PC-3 (cell line): ENCODE measurements around the gene SAP30L. TPM values are rescaled to one million over a fixed set of nuclear protein-coding genes. Genes with fewer than 3 reads are reported as not detected.

Experiments used
- ATAC-seq: fragments of 200-7000 bp; cut with Tn5 transposase; 2 replicates; pipeline ENCODE4 v1.9.1; 2020; ENCODE audit warnings: mild to moderate bottlenecking, moderate library complexity
- BruUV-seq: library from RNA; stranded (reverse); fragments of 400-500 nt; replicated peaks from 2 replicates; lab custom pipeline; 2021; lab: Mats Ljungman, UMichigan
- CTCF ChIA-PET: fragments of 300-600 bp; sonication (Branson Sonifier 250); formaldehyde crosslinking; loops from one replicate; lab custom pipeline; 2022; ENCODE audit warnings: antibody characterized with exemption; lab: Charles Lee
- POLR2A ChIA-PET: fragments of 300-600 bp; sonication (Branson Sonifier 250); formaldehyde crosslinking; loops from one replicate; lab custom pipeline; 2022; ENCODE audit warnings: antibody characterized with exemption; ENCODE audit not compliant: unreplicated experiment; lab: Charles Lee
- DNase-seq: peaks from one replicate; pipeline ENCODE4 v3.0.0-alpha.2; 2015
- H2AFZ ChIP-seq: fragments of 300-600 bp; sonication (generic); 2 replicates; pipeline ENCODE4 v1.6.0; 2016; ENCODE audit warnings: antibody characterized with exemption, low read length
- H3F3A ChIP-seq: fragments of 300-600 bp; sonication (generic); one replicate; pipeline ENCODE4 v1.6.0; 2017; ENCODE audit warnings: antibody characterized with exemption, low read length, control low read depth, mild to moderate bottlenecking; ENCODE audit not compliant: unreplicated experiment
- H3K27ac ChIP-seq: fragments of 300-600 bp; sonication (generic); 2 replicates; pipeline ENCODE4 v1.5.1; 2016; ENCODE audit warnings: mild to moderate bottlenecking, low read length
- H3K27me3 ChIP-seq: fragments of 300-600 bp; sonication (generic); 2 replicates; pipeline ENCODE4 v1.6.1; 2016; ENCODE audit warnings: low read length, mixed read lengths
- H3K36me3 ChIP-seq: fragments of 300-600 bp; sonication (generic); 2 replicates; pipeline ENCODE4 v1.6.1; 2016; ENCODE audit warnings: low read depth, mixed run types, low read length, mixed read lengths
- H3K4me1 ChIP-seq: fragments of 300-600 bp; sonication (generic); 2 replicates; pipeline ENCODE4 v1.5.1; 2016; ENCODE audit warnings: low read length; ENCODE audit not compliant: insufficient read depth
- H3K4me2 ChIP-seq: fragments of 300-600 bp; sonication (generic); 2 replicates; pipeline ENCODE4 v1.6.0; 2016; ENCODE audit warnings: low read length
- H3K4me3 ChIP-seq: fragments of 300-600 bp; sonication (generic); 2 replicates; pipeline ENCODE4 v1.5.1; 2016; ENCODE audit warnings: mild to moderate bottlenecking, low read length, mixed read lengths
- H3K79me2 ChIP-seq: fragments of 300-600 bp; sonication (generic); 2 replicates; pipeline ENCODE4 v1.6.1; 2017; ENCODE audit warnings: low read length, mixed read lengths
- H3K9ac ChIP-seq: fragments of 300-600 bp; sonication (generic); 2 replicates; pipeline ENCODE4 v1.6.0; 2016; ENCODE audit warnings: mild to moderate bottlenecking, low read length
- H3K9me2 ChIP-seq: fragments of 300-600 bp; sonication (generic); replicated peaks from 2 replicates; pipeline ENCODE4 v1.6.1; 2016; ENCODE audit warnings: mixed run types, low read length, mixed read lengths
- H3K9me3 ChIP-seq: fragments of 300-600 bp; sonication (generic); 2 replicates; pipeline ENCODE4 v1.6.1; 2016; ENCODE audit warnings: low read length, mixed read lengths
- H4K20me1 ChIP-seq: fragments of 300-600 bp; sonication (generic); 2 replicates; pipeline ENCODE4 v1.6.1; 2016; ENCODE audit warnings: low read length, mixed read lengths
- CTCF ChIP-seq: fragments of 300-600 bp; sonication (generic); conservative IDR thresholded peaks from 2 replicates; pipeline ENCODE4 v1.5.1; 2017; ENCODE audit warnings: antibody characterized with exemption, low read depth, mild to moderate bottlenecking, low read length
- EZH2 ChIP-seq: fragments of 300-600 bp; sonication (generic); IDR thresholded peaks from one replicate; pipeline ENCODE4 v1.6.1; 2017; ENCODE audit warnings: antibody characterized with exemption, mild to moderate bottlenecking, low read length; ENCODE audit not compliant: unreplicated experiment
- EZH2phosphoT487 ChIP-seq: fragments of 300-600 bp; sonication (generic); IDR thresholded peaks from 2 replicates; pipeline ENCODE4 v1.6.1; 2018; ENCODE audit warnings: mild to moderate bottlenecking, antibody characterized with exemption, low read length, borderline replicate concordance
- intact Hi-C: fragments of 100-400 bp; cut with micrococcal nuclease; formaldehyde crosslinking; loops from 2 replicates; pipeline ENCODE4 v1.9.0; 2023
- total RNA-seq: library from RNA; depleted of rRNA; stranded (reverse); fragments of >200 nt; gene quantifications from 2 replicates; pipeline ENCODE4 v1.2.3, GENCODE V29; 2014

The SAP30L gene
- total RNA-seq, 1 experiment from 2014 or later: 36.0 TPM

GRCh38 chr5:154474396-154475334, 28.9 kb downstream of the SAP30L start:
- H3K9me2 ChIP-seq: no peaks in the 10 kb centered on the region
- H3K79me2 ChIP-seq: no peaks in the 10 kb centered on the region
- no peaks in the 10 kb centered on the region for H3F3A ChIP-seq
- BruUV-seq: no TSS peak
- CTCF ChIA-PET: no interaction called here
- no peak overlapping the region for H3K27ac ChIP-seq
- intact Hi-C loops: no loop called here
- peaks cover 85% of the 10 kb centered on the region for H3K27me3 ChIP-seq
- no peak overlapping the region for H3K4me3 ChIP-seq
- no peak for TF ChIP-seq EZH2
- ATAC-seq (no peak), DNase-seq (no peak)
- no peaks in the 10 kb centered on the region for H3K9me3 ChIP-seq
- H3K9ac ChIP-seq: no peak overlapping the region
- H4K20me1 ChIP-seq: no peaks in the 10 kb centered on the region
- no peak overlapping the region for H3K4me2 ChIP-seq
- H3K36me3 ChIP-seq: no peaks in the 10 kb centered on the region
- POLR2A ChIA-PET: no interaction called here
- no peak overlapping the region for H2AFZ ChIP-seq
- no peaks in the 10 kb centered on the region for H3K4me1 ChIP-seq

- H3K79me2 ChIP-seq: no peaks in the 10 kb centered on the region
- DNase-seq: no peak
- CTCF ChIA-PET: no interaction called here
- H3K9me2 ChIP-seq: no peaks in the 10 kb centered on the region
- H4K20me1 ChIP-seq: no peaks in the 10 kb centered on the region
- no peak overlapping the region for H3K27ac ChIP-seq
- H2AFZ ChIP-seq: no peak overlapping the region
- intact Hi-C loops: no loop called here
- H3K4me2 ChIP-seq: no peak overlapping the region
- no peak overlapping the region for H3K4me3 ChIP-seq
- H3K9ac ChIP-seq: no peak overlapping the region
- no peaks in the 10 kb centered on the region for H3K9me3 ChIP-seq
- POLR2A ChIA-PET: no interaction called here
- H3F3A ChIP-seq: no peaks in the 10 kb centered on the region
- H3K36me3 ChIP-seq: no peaks in the 10 kb centered on the region
- no peak for TF ChIP-seq CTCF
- no peak for TF ChIP-seq EZH2phosphoT487
- TF ChIP-seq EZH2: no peak
- H3K27me3 ChIP-seq: peaks cover 88% of the 10 kb centered on the region
- no peak for ATAC-seq
- H3K4me1 ChIP-seq: no peaks in the 10 kb centered on the region
- BruUV-seq: no TSS peak
These were observed 30.0 kb downstream of the SAP30L start for GRCh38 chr5:154475591-154476353.

GRCh38 chr5:154476354-154477205, 30.8 kb downstream of the SAP30L start:
- intact Hi-C loops: no loop called here
- no peak overlapping the region for H2AFZ ChIP-seq
- H3F3A ChIP-seq: no peaks in the 10 kb centered on the region
- H3K27me3 ChIP-seq: peaks cover 88% of the 10 kb centered on the region
- H4K20me1 ChIP-seq: no peaks in the 10 kb centered on the region
- H3K27ac ChIP-seq: no peak overlapping the region
- ATAC-seq (no peak), DNase-seq (no peak)
- TF ChIP-seq CTCF (no peak), EZH2 (no peak), EZH2phosphoT487 (no peak)
- BruUV-seq: no TSS peak
- H3K36me3 ChIP-seq: no peaks in the 10 kb centered on the region
- POLR2A ChIA-PET: no interaction called here
- H3K9ac ChIP-seq: no peak overlapping the region
- H3K4me1 ChIP-seq: no peaks in the 10 kb centered on the region
- no peaks in the 10 kb centered on the region for H3K79me2 ChIP-seq
- CTCF ChIA-PET: no interaction called here
- H3K9me3 ChIP-seq: no peaks in the 10 kb centered on the region
- no peaks in the 10 kb centered on the region for H3K9me2 ChIP-seq
- H3K4me2 ChIP-seq: no peak overlapping the region
- H3K4me3 ChIP-seq: no peak overlapping the region
